Hepatocyte (in vitro differentiated cells): ENCODE data around the gene CACNA2D4. TPM values are rescaled to one million over a fixed set of nuclear protein-coding genes. Genes with fewer than 3 reads are reported as not detected.

Source experiments
- DNase-seq: peaks from one replicate; pipeline ENCODE4 v3.0.0-alpha.2; 2016; ENCODE audit warnings: low spot score
- H2AFZ ChIP-seq: fragments of 200-600 bp; sonication (generic); 2 replicates; pipeline ENCODE4 v1.6.0; 2016; ENCODE audit warnings: antibody characterized with exemption, mild to moderate bottlenecking
- H3K27ac ChIP-seq: fragments of 200-600 bp; sonication (generic); 2 replicates; pipeline ENCODE4 v1.5.1; 2016; ENCODE audit warnings: mild to moderate bottlenecking
- H3K27me3 ChIP-seq: fragments of 200-600 bp; sonication (generic); 2 replicates; pipeline ENCODE4 v1.6.1; 2016
- H3K36me3 ChIP-seq: fragments of 200-600 bp; sonication (generic); replicated peaks from 2 replicates; pipeline ENCODE4 v1.5.1; 2016; ENCODE audit warnings: low read depth; ENCODE audit not compliant: insufficient read depth
- H3K4me1 ChIP-seq: fragments of 200-600 bp; sonication (generic); 2 replicates; pipeline ENCODE4 v1.5.1; 2016; ENCODE audit warnings: mild to moderate bottlenecking, moderate library complexity; ENCODE audit not compliant: insufficient read depth
- H3K4me2 ChIP-seq: fragments of 200-600 bp; sonication (generic); 2 replicates; pipeline ENCODE4 v1.6.0; 2016
- H3K4me3 ChIP-seq: fragments of 200-600 bp; sonication (generic); 2 replicates; pipeline ENCODE4 v1.5.1; 2016; ENCODE audit warnings: mild to moderate bottlenecking
- H3K79me2 ChIP-seq: fragments of 200-600 bp; sonication (generic); 2 replicates; pipeline ENCODE4 v1.6.0; 2017; ENCODE audit warnings: mild to moderate bottlenecking
- H3K9me2 ChIP-seq: fragments of 200-600 bp; sonication (generic); replicated peaks from 2 replicates; pipeline ENCODE4 v1.6.0; 2017; ENCODE audit warnings: mild to moderate bottlenecking; ENCODE audit not compliant: insufficient read depth
- H3K9me3 ChIP-seq: fragments of 200-600 bp; sonication (generic); 2 replicates; pipeline ENCODE4 v1.5.1; 2016; ENCODE audit warnings: low read depth, mild to moderate bottlenecking
- H4K20me1 ChIP-seq: fragments of 200-600 bp; sonication (generic); 2 replicates; pipeline ENCODE4 v1.6.0; 2016; ENCODE audit warnings: mild to moderate bottlenecking; ENCODE audit not compliant: insufficient read depth, poor library complexity, severe bottlenecking
- EZH2 ChIP-seq: fragments of 200-600 bp; sonication (generic); IDR thresholded peaks from 2 replicates; pipeline ENCODE4 v1.6.1; 2016; ENCODE audit warnings: antibody characterized with exemption, mild to moderate bottlenecking, borderline replicate concordance
- EZH2phosphoT487 ChIP-seq: fragments of 200-600 bp; sonication (generic); IDR thresholded peaks from one replicate; pipeline ENCODE4 v1.6.1; 2018; ENCODE audit warnings: antibody characterized with exemption, mild to moderate bottlenecking, low read depth, moderate library complexity; ENCODE audit not compliant: unreplicated experiment, severe bottlenecking
- WGBS: methylation state at CpG from one replicate; pipeline ENCODE4 v1.1.6; 2016; ENCODE audit warnings: low lambda C conversion rate; ENCODE audit errors: missing lambda C conversion rate; 5-methylcytosine and 5-hydroxymethylcytosine counted together
- polyA plus RNA-seq: library from polyadenylated mRNA; unstranded; fragments of >200 nt; fragmentation: Nextera tagmentation; extraction: Ambion mirVana; gene quantifications from 2 replicates; pipeline ENCODE4 v1.2.1, GENCODE V29; 2016
- total RNA-seq: library from RNA; depleted of rRNA; stranded (reverse); fragments of >200 nt; gene quantifications from 2 replicates; pipeline ENCODE4 v1.2.3, GENCODE V29; 2014
- TF ChIP-seq, protein P1 (sequence below): fragments of 200-600 bp; sonication (generic); IDR thresholded peaks from 2 replicates; pipeline ENCODE4 v1.5.1; 2016; ENCODE audit warnings: antibody characterized with exemption, mild to moderate bottlenecking; ENCODE audit not compliant: poor library complexity

The CACNA2D4 gene
- total and polyA plus RNA-seq, 2 experiments from 2014 or later: 1.3 to 2.1 TPM

DNA sequence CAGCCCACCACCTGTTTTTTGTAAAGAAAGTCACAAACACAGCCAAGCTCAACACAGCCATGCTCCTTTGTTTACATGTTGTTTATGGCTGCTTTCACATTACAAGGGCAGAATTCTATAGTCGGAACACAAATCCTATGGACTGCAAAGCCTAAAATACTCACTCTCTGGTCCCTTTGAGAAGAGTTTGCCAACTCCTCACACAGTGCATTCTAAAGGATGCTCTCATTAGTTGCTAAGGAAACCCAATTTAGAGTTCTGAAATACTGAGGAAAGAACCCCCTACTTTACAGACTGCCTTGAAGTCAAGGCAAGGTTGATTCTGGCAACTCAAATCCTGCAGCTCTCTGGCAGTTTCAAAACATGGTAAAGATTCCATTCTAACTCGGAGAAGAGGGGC, 47.5 kb upstream of the CACNA2D4 start:
- H3K4me2 ChIP-seq: no peak overlapping the region
- no peaks in the 10 kb centered on the region for H3K36me3 ChIP-seq
- H3K4me1 ChIP-seq: no peaks in the 10 kb centered on the region
- DNase-seq: no peak
- peaks cover 4% of the 10 kb centered on the region for H3K79me2 ChIP-seq
- H4K20me1 ChIP-seq: no peaks in the 10 kb centered on the region
- TF ChIP-seq, protein P1, sequence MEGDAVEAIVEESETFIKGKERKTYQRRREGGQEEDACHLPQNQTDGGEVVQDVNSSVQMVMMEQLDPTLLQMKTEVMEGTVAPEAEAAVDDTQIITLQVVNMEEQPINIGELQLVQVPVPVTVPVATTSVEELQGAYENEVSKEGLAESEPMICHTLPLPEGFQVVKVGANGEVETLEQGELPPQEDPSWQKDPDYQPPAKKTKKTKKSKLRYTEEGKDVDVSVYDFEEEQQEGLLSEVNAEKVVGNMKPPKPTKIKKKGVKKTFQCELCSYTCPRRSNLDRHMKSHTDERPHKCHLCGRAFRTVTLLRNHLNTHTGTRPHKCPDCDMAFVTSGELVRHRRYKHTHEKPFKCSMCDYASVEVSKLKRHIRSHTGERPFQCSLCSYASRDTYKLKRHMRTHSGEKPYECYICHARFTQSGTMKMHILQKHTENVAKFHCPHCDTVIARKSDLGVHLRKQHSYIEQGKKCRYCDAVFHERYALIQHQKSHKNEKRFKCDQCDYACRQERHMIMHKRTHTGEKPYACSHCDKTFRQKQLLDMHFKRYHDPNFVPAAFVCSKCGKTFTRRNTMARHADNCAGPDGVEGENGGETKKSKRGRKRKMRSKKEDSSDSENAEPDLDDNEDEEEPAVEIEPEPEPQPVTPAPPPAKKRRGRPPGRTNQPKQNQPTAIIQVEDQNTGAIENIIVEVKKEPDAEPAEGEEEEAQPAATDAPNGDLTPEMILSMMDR: no peak
- H2AFZ ChIP-seq: no peak overlapping the region
- H3K27me3 ChIP-seq: no peaks in the 10 kb centered on the region
- no peak overlapping the region for H3K27ac ChIP-seq
- H3K9me2 ChIP-seq: no peaks in the 10 kb centered on the region
- no peak overlapping the region for H3K4me3 ChIP-seq
- 60% methylated on average over 2 of the region's 2 CpGs for WGBS
- no peaks in the 10 kb centered on the region for H3K9me3 ChIP-seq

DNA sequence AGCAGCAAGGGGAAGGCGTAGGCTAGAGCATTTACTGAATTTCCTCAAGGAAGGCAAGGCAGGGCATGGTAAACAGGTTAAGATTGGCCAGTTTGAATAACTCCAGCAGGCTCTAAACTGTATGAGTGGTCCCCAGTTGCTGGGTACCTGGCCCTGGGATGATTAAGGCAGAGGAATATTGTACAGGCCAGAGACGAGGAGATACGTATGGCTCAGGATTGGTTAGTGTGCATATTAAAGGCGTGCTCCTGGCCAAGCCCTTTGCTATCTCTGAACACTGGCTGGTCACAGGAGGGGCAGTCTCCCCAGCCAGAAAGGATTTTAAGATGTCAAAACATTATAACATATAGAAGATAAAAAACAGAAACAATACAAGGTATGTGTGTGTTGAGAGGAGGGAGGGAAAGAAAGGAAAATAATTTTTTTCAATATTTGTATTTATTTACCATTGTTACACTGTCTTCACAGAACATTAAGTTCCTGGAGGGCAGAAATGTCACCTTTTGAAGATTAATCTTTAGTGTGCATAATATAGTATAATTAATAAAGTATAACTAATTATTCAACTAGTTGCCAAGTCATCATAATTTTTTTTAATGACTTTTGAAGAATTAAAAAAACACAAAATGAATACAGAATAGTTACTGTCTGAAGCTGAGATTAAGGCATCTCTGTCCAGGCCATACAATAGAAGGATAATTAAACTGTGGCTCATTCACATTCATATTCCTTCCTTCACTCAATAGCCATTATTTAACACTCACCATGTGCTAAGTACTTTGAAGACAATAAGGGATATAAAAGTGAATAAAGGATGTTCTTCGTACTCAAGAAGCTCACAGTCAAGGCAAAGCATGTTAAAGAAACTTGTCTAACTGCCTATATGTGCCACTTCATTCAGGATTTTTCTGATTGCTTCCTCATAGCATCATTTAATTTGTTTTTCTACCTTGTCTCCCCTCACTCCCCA, 43.9 kb upstream of the CACNA2D4 start:
- no peak overlapping the region for H3K27ac ChIP-seq
- H3K4me3 ChIP-seq: no peak overlapping the region
- H3K9me2 ChIP-seq: no peaks in the 10 kb centered on the region
- WGBS: 93% methylated on average over 5 of the region's 5 CpGs
- H3K36me3 ChIP-seq: no peaks in the 10 kb centered on the region
- no peaks in the 10 kb centered on the region for H3K9me3 ChIP-seq
- no peaks in the 10 kb centered on the region for H3K27me3 ChIP-seq
- no peak overlapping the region for H3K4me2 ChIP-seq
- H3K79me2 ChIP-seq: no peaks in the 10 kb centered on the region
- H3K4me1 ChIP-seq: no peaks in the 10 kb centered on the region
- no peaks in the 10 kb centered on the region for H4K20me1 ChIP-seq
- H2AFZ ChIP-seq: no peak overlapping the region
- no peak for DNase-seq
- TF ChIP-seq, protein P1: no peak
- TF ChIP-seq EZH2phosphoT487 (no peak), EZH2 (no peak)

DNA sequence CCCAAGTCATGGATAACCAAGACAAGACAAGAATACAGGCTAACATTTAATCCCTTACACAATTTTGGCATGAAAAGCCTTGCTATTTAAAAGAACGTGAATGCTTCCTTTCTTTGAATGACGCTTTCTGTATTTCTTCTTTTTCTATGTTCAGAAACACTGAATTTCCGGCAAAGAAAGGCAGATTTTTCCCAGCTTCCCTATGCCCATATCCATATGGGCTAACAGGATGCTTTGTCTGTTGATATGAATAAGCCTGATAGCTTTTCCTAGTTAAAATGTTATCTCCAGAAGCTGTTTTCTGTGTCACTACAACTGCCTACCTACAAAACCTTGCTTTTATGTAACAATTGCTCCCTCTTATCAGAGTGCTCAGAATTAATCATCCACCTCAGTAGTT, 38.3 kb upstream of the CACNA2D4 start:
- Histone ChIP-seq H3K4me2 (no peak overlapping the region), H4K20me1 (no peaks in the 10 kb centered on the region), H3K9me3 (no peaks in the 10 kb centered on the region), H3K4me1 (no peaks in the 10 kb centered on the region), H3K9me2 (no peaks in the 10 kb centered on the region), H2AFZ (no peak overlapping the region), H3K27me3 (no peaks in the 10 kb centered on the region), H3K36me3 (no peaks in the 10 kb centered on the region), H3K4me3 (no peak overlapping the region), H3K79me2 (no peaks in the 10 kb centered on the region), H3K27ac (no peak overlapping the region)
- TF ChIP-seq EZH2phosphoT487: no peak
- WGBS: 91% methylated on average over 3 of the region's 3 CpGs
- DNase-seq: no peak

DNA sequence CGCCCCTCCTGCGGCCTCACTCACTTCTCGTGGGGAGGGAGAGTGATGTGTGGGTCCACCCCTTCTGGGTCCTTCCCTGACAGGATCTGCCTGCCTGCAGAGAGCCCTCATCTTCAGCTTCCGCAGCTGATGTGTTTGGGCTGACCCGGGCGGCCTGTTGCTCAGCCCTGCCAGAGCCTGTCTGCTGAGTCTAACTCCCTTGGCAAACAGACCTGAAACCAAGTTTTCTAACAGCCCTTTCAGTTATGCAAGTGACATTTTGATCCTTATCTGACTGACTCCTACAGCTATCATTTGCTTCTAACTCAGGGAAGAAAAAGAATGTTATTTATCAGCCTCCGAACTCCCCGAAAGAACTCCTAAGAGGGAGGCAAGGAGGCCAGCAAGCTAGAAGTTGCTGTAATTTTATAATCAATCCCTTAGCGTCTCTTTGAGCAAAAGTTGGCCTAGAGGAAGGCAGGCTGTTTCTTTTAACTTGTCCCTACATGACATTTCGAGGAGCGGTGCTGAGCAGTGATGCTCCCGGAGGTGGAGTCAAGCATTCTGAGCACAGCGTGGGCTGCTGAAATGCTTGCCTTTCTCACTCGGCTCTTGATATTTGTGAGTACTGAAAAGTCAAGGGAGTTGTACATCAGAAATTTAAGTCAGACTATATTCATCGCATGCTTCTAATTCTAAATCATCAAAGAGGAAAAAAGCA, 31.5 kb upstream of the CACNA2D4 start:
- H3K4me1 ChIP-seq: no peaks in the 10 kb centered on the region
- H3K27ac ChIP-seq: no peak overlapping the region
- TF ChIP-seq EZH2 (no peak), EZH2phosphoT487 (no peak)
- TF ChIP-seq, protein P1: no peak
- no peaks in the 10 kb centered on the region for H3K9me3 ChIP-seq
- no peak overlapping the region for H3K4me3 ChIP-seq
- no peaks in the 10 kb centered on the region for H3K27me3 ChIP-seq
- 75% methylated on average over 14 of the region's 15 CpGs for WGBS
- no peak overlapping the region for H2AFZ ChIP-seq
- no peak for DNase-seq
- peaks cover 5% of the 10 kb centered on the region for H3K36me3 ChIP-seq
- H3K9me2 ChIP-seq: no peaks in the 10 kb centered on the region
- no peaks in the 10 kb centered on the region for H3K79me2 ChIP-seq
- H4K20me1 ChIP-seq: no peaks in the 10 kb centered on the region
- no peak overlapping the region for H3K4me2 ChIP-seq
